Suprapubic skin (tissue), 4 donors: Measurements from ENCODE around the gene SMTNL2.

Experiments used
- POLR2A ChIP-seq, 2 donors: fragments of 450-650 bp; IDR thresholded peaks; one replicate each; pipeline ENCODE4 v1.6.1; 2017; ENCODE audit warnings: antibody characterized with exemption in 2 of 2, mild to moderate bottlenecking in 2 of 2, moderate library complexity in 2 of 2
- POLR2AphosphoS5 ChIP-seq, 3 donors: sonication (generic); formaldehyde crosslinking; IDR thresholded peaks; one replicate each; pipeline ENCODE4 v1.6.1; 2017; ENCODE audit warnings: antibody characterized with exemption in 3 of 3
- TF ChIP-seq, protein P1 (sequence below), 2 donors: fragments of 200-600 bp in 1 of 2; fragments of 450-650 bp in 1 of 2; sonication (generic) in 1 of 2; IDR thresholded peaks; one replicate each; pipeline ENCODE4 v1.5.1; 2016 to 2019; ENCODE audit warnings: antibody characterized with exemption in 2 of 2, mild to moderate bottlenecking in 1 of 2, moderate library complexity in 1 of 2

DNA sequence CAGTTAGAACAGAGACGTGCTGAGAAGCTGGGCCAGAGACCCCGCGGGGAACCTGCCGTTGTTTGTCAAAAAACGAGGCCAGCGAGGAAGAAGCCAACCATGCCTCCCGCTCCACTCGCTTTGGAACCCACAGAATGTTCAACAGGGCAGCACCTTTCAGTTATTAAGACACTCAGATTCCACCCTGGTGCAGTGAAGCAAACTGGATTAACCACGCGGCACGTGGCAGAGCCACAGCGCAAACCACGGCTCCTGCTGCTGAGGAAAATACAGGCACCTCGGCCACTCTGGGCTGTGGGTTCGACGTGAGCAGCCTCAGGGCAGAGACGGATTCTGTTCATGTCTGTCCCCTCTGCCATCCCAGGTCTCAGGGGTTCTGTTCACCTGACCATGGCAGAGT, 32.8 kb downstream of the SMTNL2 start:
- TF ChIP-seq, protein P1, sequence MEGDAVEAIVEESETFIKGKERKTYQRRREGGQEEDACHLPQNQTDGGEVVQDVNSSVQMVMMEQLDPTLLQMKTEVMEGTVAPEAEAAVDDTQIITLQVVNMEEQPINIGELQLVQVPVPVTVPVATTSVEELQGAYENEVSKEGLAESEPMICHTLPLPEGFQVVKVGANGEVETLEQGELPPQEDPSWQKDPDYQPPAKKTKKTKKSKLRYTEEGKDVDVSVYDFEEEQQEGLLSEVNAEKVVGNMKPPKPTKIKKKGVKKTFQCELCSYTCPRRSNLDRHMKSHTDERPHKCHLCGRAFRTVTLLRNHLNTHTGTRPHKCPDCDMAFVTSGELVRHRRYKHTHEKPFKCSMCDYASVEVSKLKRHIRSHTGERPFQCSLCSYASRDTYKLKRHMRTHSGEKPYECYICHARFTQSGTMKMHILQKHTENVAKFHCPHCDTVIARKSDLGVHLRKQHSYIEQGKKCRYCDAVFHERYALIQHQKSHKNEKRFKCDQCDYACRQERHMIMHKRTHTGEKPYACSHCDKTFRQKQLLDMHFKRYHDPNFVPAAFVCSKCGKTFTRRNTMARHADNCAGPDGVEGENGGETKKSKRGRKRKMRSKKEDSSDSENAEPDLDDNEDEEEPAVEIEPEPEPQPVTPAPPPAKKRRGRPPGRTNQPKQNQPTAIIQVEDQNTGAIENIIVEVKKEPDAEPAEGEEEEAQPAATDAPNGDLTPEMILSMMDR (IDR thresholded peaks at IDR 0.05): no peak
- TF ChIP-seq POLR2A (IDR thresholded peaks at IDR 0.05) (no peak), POLR2AphosphoS5 (IDR thresholded peaks at IDR 0.05) (no peak)
